Neuronal stem cell (in vitro differentiated cells): ENCODE results near the gene NOS2.

Experiments
- DNase-seq: peaks from one replicate; pipeline ENCODE4 v3.0.0-alpha.2; 2013; ENCODE audit warnings: low spot score
- H2AFZ ChIP-seq: one replicate; pipeline ENCODE4 v1.6.1; 2013; ENCODE audit warnings: mild to moderate bottlenecking, low read length, inconsistent platforms
- H2AK5ac ChIP-seq: 2 replicates; pipeline ENCODE4 v1.6.1; 2013; ENCODE audit warnings: low read depth, mild to moderate bottlenecking, inconsistent platforms, low read length, moderate library complexity, mixed read lengths
- H2BK120ac ChIP-seq: 2 replicates; pipeline ENCODE4 v1.6.1; 2013; ENCODE audit warnings: low read depth, mild to moderate bottlenecking, inconsistent platforms, low read length, moderate library complexity, mixed read lengths
- H2BK12ac ChIP-seq: one replicate; pipeline ENCODE4 v1.6.1; 2013; ENCODE audit warnings: low read length, inconsistent platforms
- H2BK15ac ChIP-seq: 2 replicates; pipeline ENCODE4 v1.6.1; 2013; ENCODE audit warnings: mild to moderate bottlenecking, low read length, inconsistent platforms, mixed read lengths
- H2BK5ac ChIP-seq: one replicate; pipeline ENCODE4 v1.6.1; 2013; ENCODE audit warnings: inconsistent platforms, mild to moderate bottlenecking, low read length, moderate library complexity
- H3K14ac ChIP-seq: one replicate; pipeline ENCODE4 v1.6.1; 2013; ENCODE audit warnings: low read length, inconsistent platforms
- H3K18ac ChIP-seq: 2 replicates; pipeline ENCODE4 v1.6.1; 2013; ENCODE audit warnings: low read length, inconsistent platforms
- H3K23ac ChIP-seq: 2 replicates; pipeline ENCODE4 v1.6.1; 2013; ENCODE audit warnings: low read depth, mild to moderate bottlenecking, mixed read lengths, low read length, inconsistent platforms; ENCODE audit not compliant: poor library complexity
- H3K27ac ChIP-seq: replicated peaks from 3 replicates; pipeline ENCODE4 v1.5.1; 2013; ENCODE audit warnings: low read length, inconsistent platforms
- H3K27me3 ChIP-seq, 3 experiments: 2 replicates each; pipeline ENCODE4 v1.6.1; 2013; ENCODE audit warnings: low read length in 3 of 3, mild to moderate bottlenecking in 2 of 3, inconsistent platforms in 1 of 3, low read depth in 1 of 3, mixed read lengths in 1 of 3, moderate library complexity in 1 of 3; ENCODE audit not compliant: control insufficient read depth in 3 of 3, insufficient read depth in 3 of 3
- H3K36me3 ChIP-seq, 2 donors: replicated peaks in 1 of 2; 2 replicates each; pipeline ENCODE4 v1.6.1; 2013; ENCODE audit warnings: low read length in 2 of 2; ENCODE audit not compliant: control insufficient read depth in 2 of 2, insufficient read depth in 2 of 2
- H3K4ac ChIP-seq: 2 replicates; pipeline ENCODE4 v1.6.1; 2013; ENCODE audit warnings: inconsistent platforms, mild to moderate bottlenecking, low read length, moderate library complexity
- H3K4me1 ChIP-seq, 2 donors: 1 replicate in 1 of 2; 2 replicates in 1 of 2; pipeline ENCODE4 v1.6.1; 2013; ENCODE audit warnings: low read length in 2 of 2, low read depth in 1 of 2; ENCODE audit not compliant: control insufficient read depth in 2 of 2, insufficient read depth in 1 of 2
- H3K4me2 ChIP-seq: one replicate; pipeline ENCODE4 v1.6.1; 2013; ENCODE audit warnings: mild to moderate bottlenecking, low read length, inconsistent platforms; ENCODE audit not compliant: insufficient read depth, poor library complexity, severe bottlenecking
- H3K4me3 ChIP-seq, 2 donors: 2 replicates each; pipeline ENCODE4 v1.5.1; 2013; ENCODE audit warnings: low read length in 2 of 2, mild to moderate bottlenecking in 2 of 2, inconsistent platforms in 1 of 2, moderate library complexity in 1 of 2
- H3K79me1 ChIP-seq: one replicate; pipeline ENCODE4 v1.6.1; 2013; ENCODE audit warnings: low read depth, mild to moderate bottlenecking, inconsistent platforms, low read length, moderate library complexity
- H3K9ac ChIP-seq: one replicate; pipeline ENCODE4 v1.6.1; 2013; ENCODE audit warnings: mild to moderate bottlenecking, low read depth, low read length, inconsistent platforms; ENCODE audit not compliant: poor library complexity
- H3K9me3 ChIP-seq, 2 donors: replicated peaks in 1 of 2; 2 replicates each; pipeline versions ENCODE3 to v1.6.1; 2013; ENCODE audit warnings: low read length in 2 of 2, mild to moderate bottlenecking in 2 of 2, inconsistent platforms in 1 of 2, low read depth in 1 of 2, mixed read lengths in 1 of 2, moderate library complexity in 1 of 2; ENCODE audit not compliant: control insufficient read depth in 2 of 2, insufficient read depth in 1 of 2
- H4K8ac ChIP-seq: one replicate; pipeline ENCODE4 v1.6.1; 2013; ENCODE audit warnings: low read depth, mild to moderate bottlenecking, inconsistent platforms, low read length, moderate library complexity
- H4K91ac ChIP-seq: one replicate; pipeline ENCODE4 v1.6.1; 2013; ENCODE audit warnings: low read length, low read depth, mild to moderate bottlenecking, inconsistent platforms; ENCODE audit not compliant: poor library complexity
- WGBS, 2 donors: extraction: QIAGEN DNeasy Blood & Tissue Kit; methylation state at CpG; one replicate each; pipeline ENCODE4 v1.1.7; 2013; ENCODE audit warnings: missing lambda C conversion rate in 2 of 2, mixed read lengths in 1 of 2; ENCODE audit not compliant: insufficient read length in 2 of 2, insufficient replicate concordance in 1 of 2; ENCODE audit errors: extremely low coverage in 2 of 2; 5-methylcytosine and 5-hydroxymethylcytosine counted together

NOS2 gene

DNA sequence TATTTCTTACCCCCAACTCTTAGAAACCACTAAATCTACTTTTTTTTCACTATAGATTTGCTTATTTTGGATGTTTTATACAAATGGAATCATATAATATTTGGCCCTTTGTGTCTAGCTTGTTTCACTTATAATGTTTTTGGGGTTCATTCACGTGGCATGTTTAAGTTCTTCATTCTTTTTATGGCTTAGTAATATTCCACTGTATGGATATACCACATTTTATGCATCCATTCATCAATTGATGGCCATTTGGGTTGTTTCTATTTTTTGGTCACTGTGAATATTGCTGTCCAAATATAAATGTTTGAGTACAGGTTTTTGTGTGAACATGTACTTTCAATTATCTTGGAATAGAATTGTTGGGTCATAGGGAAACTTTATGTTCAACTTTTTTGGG is 9.2 kb upstream of the NOS2 start:
- Histone ChIP-seq H3K36me3 (no peaks in the 10 kb centered on the region), H3K27ac (no peak overlapping the region), H3K9me3 (peaks cover 0 to 3% of the 10 kb centered on the region in 2 donors), H3K79me1 (no peaks in the 10 kb centered on the region), H2BK120ac (no peak overlapping the region), H3K4ac (no peak overlapping the region), H4K8ac (no peak overlapping the region), H3K23ac (no peak overlapping the region), H2AK5ac (no peak overlapping the region), H3K4me3 (no peak overlapping the region), H2BK15ac (no peak overlapping the region), H3K4me2 (no peak overlapping the region), H3K9ac (no peak overlapping the region), H3K27me3 (peaks cover 0 to 13% (median 0%) of the 10 kb centered on the region in 3 experiments), H4K91ac (no peak overlapping the region), H2BK12ac (no peak overlapping the region), H3K18ac (no peak overlapping the region), H2AFZ (no peak overlapping the region), H3K14ac (no peak overlapping the region), H2BK5ac (no peak overlapping the region), H3K4me1 (peaks cover 0 to 3% of the 10 kb centered on the region in 2 donors)
- WGBS, 2 donors = no CpG with 5 or more reads among the region's 1 CpG
- no peak for DNase-seq

- Histone ChIP-seq H3K23ac (no peak overlapping the region), H3K27ac (no peak overlapping the region), H3K4me3 (no peak overlapping the region), H2BK5ac (no peak overlapping the region), H3K36me3 (no peaks in the 10 kb centered on the region), H2AFZ (no peak overlapping the region), H3K9ac (no peak overlapping the region), H2BK12ac (no peak overlapping the region), H3K9me3 (peaks cover 0 to 3% of the 10 kb centered on the region in 2 donors), H3K18ac (no peak overlapping the region), H4K91ac (no peak overlapping the region), H2AK5ac (peak overlapping the region; percentile 52), H3K4me1 (peaks cover 0 to 3% of the 10 kb centered on the region in 2 donors), H3K4me2 (no peak overlapping the region), H3K27me3 (peaks cover 0 to 13% (median 0%) of the 10 kb centered on the region in 3 experiments), H3K14ac (no peak overlapping the region), H3K4ac (no peak overlapping the region), H3K79me1 (no peaks in the 10 kb centered on the region), H2BK120ac (no peak overlapping the region), H4K8ac (no peak overlapping the region), H2BK15ac (peak overlapping the region; percentile 44)
- no CpG with 5 or more reads among the region's 4 CpGs for WGBS, 2 donors
- no peak for DNase-seq
Observed at GRCh38 chr17:27808628-27809027, 8.3 kb upstream of the NOS2 start.

- Histone ChIP-seq H3K23ac (no peak overlapping the region), H2AFZ (peak overlapping the region; percentile 23), H4K91ac (no peak overlapping the region), H3K27me3 (peaks cover 0 to 21% (median 0%) of the 10 kb centered on the region in 3 experiments), H2BK120ac (no peak overlapping the region), H2AK5ac (no peak overlapping the region), H3K4me1 (peaks cover 0 to 3% of the 10 kb centered on the region in 2 donors), H2BK12ac (no peak overlapping the region), H3K9ac (no peak overlapping the region), H3K4ac (no peak overlapping the region), H2BK5ac (no peak overlapping the region), H3K18ac (peak overlapping the region; percentile 66), H4K8ac (no peak overlapping the region), H3K4me3 (no peak overlapping the region), H2BK15ac (no peak overlapping the region), H3K9me3 (peaks cover 0 to 3% of the 10 kb centered on the region in 2 donors), H3K27ac (no peak overlapping the region), H3K4me2 (no peak overlapping the region), H3K79me1 (no peaks in the 10 kb centered on the region), H3K14ac (peak overlapping the region; percentile 25), H3K36me3 (no peaks in the 10 kb centered on the region)
- WGBS, 2 donors = no CpG with 5 or more reads among the region's 17 CpGs
- DNase-seq = no peak
Observed at GRCh38 chr17:27807567-27808470, 7.5 kb upstream of the NOS2 start.

DNA sequence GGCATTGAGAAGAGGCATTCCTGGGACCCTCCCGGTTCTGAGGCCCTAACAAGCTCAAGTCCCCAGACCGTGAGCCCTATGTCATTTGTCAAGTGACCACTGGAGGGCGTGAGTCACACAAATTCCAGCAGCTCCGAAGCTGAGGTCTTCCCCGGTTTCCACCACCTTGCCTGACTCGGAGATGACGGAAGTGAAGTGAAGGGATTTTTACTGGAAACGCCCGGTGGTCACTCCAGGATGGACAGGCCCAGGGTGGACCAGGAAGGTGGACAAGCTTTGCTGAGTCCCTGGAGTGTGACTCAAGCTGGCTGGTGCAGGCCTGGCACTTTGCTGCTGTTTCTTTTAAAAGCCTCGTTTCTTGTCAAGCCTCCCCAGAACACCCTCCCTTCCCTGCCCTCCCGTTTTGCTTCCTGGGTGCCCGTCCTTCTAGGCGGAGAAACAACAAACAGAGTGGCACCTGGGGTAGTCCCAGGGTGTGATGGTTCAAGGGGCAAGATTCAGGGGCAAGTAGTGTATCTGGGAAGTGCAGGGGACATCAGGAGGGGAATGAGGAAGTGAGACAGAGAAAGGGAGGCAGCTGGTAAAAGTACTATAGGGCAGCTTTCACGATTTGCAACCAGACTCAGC is 5.3 kb upstream of the NOS2 start:
- H3K27ac ChIP-seq = no peak overlapping the region
- peak; percentile 91 for DNase-seq

More for the DNA sequence above, 5.3 kb upstream of the NOS2 start:
- H3K23ac ChIP-seq = no peak overlapping the region
- WGBS, 2 donors = no CpG with 5 or more reads among the region's 14 CpGs
- H3K4me1 ChIP-seq = peaks cover 0 to 3% of the 10 kb centered on the region in 2 donors
- H3K36me3 ChIP-seq = no peaks in the 10 kb centered on the region
- no peak overlapping the region for H3K4me2 ChIP-seq
- no peak overlapping the region for H4K8ac ChIP-seq
- H3K9ac ChIP-seq = no peak overlapping the region
- H3K4ac ChIP-seq = no peak overlapping the region
- H4K91ac ChIP-seq = no peak overlapping the region
- H2BK15ac ChIP-seq = peak overlapping the region; percentile 11
- peaks cover 0 to 41% (median 0%) of the 10 kb centered on the region in 3 experiments for H3K27me3 ChIP-seq
- H3K18ac ChIP-seq = peak overlapping the region; percentile 13
- H3K14ac ChIP-seq = no peak overlapping the region
- H2BK120ac ChIP-seq = no peak overlapping the region
- peak overlapping the region; percentile 94 for H2AFZ ChIP-seq
- H3K4me3 ChIP-seq = peak overlapping the region in 1 of 2 donors; percentile 23
- H2BK5ac ChIP-seq = no peak overlapping the region
- no peaks in the 10 kb centered on the region for H3K79me1 ChIP-seq
- no peak overlapping the region for H2AK5ac ChIP-seq
- H3K9me3 ChIP-seq = peaks cover 0 to 3% of the 10 kb centered on the region in 2 donors
- H2BK12ac ChIP-seq = no peak overlapping the region
